C4-2B (cell line): ENCODE data around the gene BET1L.

Source experiments
- H3K27ac ChIP-seq: fragments of 450-650 bp; 2 replicates; pipeline ENCODE4 v1.5.1; 2017
- ZFX ChIP-seq: fragments of 450-650 bp; IDR thresholded peaks from 2 replicates; pipeline ENCODE4 v1.6.1; 2017
- TF ChIP-seq, protein P1 (sequence below): fragments of 450-650 bp; conservative IDR thresholded peaks from 2 replicates; pipeline ENCODE4 v1.5.1; 2017; ENCODE audit warnings: mild to moderate bottlenecking

BET1L gene

GRCh38 chr11:208917-209260 is 1.7 kb upstream of the BET1L start:
- TF ChIP-seq, protein P1, sequence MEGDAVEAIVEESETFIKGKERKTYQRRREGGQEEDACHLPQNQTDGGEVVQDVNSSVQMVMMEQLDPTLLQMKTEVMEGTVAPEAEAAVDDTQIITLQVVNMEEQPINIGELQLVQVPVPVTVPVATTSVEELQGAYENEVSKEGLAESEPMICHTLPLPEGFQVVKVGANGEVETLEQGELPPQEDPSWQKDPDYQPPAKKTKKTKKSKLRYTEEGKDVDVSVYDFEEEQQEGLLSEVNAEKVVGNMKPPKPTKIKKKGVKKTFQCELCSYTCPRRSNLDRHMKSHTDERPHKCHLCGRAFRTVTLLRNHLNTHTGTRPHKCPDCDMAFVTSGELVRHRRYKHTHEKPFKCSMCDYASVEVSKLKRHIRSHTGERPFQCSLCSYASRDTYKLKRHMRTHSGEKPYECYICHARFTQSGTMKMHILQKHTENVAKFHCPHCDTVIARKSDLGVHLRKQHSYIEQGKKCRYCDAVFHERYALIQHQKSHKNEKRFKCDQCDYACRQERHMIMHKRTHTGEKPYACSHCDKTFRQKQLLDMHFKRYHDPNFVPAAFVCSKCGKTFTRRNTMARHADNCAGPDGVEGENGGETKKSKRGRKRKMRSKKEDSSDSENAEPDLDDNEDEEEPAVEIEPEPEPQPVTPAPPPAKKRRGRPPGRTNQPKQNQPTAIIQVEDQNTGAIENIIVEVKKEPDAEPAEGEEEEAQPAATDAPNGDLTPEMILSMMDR = no peak
- peak; percentile 53; the same call in 1 of the 2 replicates for TF ChIP-seq ZFX

DNA sequence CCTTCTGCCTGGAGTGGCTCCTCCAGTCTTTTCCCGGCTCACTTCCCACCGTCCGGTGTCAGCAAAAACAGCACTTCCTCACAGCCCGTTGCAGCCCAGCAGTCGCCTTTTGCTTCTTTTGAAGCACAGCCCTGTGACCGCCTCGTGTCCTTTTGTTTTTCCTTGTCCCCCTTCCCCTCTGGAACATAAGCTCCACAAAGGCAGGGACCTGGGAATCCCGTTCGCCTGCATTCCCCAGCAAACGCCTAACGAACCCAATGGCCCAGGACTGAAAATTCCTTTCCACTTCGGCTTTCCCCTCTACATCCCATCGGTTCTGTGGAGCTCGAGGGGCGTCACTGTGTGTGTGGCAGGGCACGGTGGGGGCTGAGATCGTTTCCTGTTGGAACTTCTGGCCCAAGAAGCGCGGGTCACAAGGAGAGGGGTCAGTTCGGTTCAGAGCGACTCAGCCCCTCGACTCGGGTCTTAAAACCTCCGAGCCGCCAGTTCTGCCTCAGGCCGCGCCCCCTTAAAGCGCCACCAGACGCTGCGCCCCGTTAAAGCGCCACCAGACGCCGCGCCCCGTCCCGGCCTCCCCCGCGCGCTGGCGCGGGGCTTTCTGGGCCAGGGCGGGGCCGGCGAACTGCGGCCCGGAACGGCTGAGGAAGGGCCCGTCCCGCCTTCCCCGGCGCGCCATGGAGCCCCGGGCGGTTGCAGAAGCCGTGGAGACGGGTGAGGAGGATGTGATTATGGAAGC is 1.1 kb upstream of the BET1L start:
- peak overlapping the region; percentile 96 for H3K27ac ChIP-seq
- TF ChIP-seq, protein P1 = no peak
- TF ChIP-seq ZFX = peak; percentile 65; the same call in 1 of the 2 replicates

More at GRCh38 chr11:208917-209260, 1.7 kb upstream of the BET1L start:
- H3K27ac ChIP-seq = peak overlapping the region; percentile 96

DNA sequence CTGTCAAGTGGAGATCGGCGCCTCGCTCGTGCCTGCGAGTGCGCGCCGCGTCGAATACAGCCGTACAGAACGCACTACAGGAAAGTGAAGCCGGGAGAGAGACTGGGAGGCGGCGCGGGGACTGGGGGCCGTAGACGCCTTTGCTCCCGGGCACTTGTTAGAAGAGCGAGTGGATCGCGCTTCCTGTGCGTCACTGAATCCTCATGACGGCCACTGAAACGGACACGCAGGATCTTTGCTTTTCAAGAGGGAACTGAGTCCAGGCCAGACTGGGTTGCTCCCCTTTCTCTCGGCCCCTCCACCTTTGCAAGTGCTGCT is 623 bp upstream of the BET1L start:
- H3K27ac ChIP-seq = peak overlapping the region; percentile 96
- no peak for TF ChIP-seq ZFX
- TF ChIP-seq, protein P1 = no peak

GRCh38 chr11:206526-207207 is 532 bp downstream of the BET1L start:
- H3K27ac ChIP-seq = peak overlapping the region; percentile 96
- peak; percentile 82; the same call in 1 of the 2 replicates for TF ChIP-seq ZFX
- TF ChIP-seq, protein P1 = no peak

DNA sequence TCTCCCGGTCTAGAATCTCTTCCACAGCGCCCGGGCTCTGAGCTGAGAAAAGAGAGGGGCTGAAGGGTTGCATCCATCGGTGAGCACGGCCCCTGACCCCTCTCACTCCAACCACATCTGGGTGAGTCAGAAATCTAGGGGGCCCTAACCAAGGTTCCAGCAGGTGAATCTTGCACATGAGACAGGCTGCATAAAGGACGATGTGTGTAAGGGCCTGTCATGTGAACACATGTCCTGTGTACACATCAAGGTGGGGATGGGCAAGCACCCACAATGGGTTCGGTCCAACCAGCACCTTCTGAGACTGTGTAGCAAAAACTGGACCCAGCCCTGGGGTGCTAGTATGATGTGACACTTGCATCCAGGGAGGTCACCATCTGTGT is 1.2 kb downstream of the BET1L start:
- H3K27ac ChIP-seq = peak overlapping the region; percentile 96
- TF ChIP-seq, protein P1 = no peak
- no peak for TF ChIP-seq ZFX

DNA sequence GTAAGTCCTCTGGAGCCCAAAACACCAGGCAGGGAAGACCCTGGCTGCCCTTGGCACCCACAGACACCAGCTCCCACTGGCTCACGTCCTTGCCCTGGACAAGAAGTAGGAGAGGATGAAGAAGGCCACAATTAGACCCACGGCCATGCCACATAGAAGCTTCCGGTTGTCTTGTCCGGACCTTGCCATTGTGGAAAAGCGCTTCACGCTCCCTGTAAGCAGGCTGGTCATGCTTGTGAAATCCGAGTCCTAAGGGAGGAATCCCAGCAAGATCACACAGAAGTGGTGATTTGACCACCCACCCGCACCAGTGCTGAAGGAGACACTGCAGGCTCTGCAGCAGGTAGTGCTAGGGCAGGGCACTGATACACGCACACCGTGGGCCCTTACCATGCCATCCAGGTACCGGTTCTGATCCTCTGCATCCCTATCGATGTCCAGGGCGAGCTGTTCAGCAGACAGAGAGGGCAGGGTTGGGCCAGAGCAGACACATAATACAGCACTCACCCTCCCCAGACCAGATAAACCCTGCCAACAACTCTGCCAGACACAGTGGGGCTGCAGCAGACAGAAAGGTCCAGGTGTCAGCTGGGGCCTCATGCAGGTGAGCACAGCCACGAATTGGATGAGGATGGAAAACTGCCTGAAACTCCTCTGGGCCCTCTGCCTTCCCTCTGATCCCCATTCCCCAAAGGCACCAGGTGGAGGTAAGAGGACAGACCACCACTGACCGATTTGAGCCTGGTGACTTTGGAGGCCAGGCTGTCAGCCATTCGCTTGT is 1.8 kb downstream of the BET1L start:
- H3K27ac ChIP-seq = peak overlapping the region; percentile 96; the same call in 1 of the 2 replicates
- TF ChIP-seq ZFX = no peak
- TF ChIP-seq, protein P1 = no peak
